ENCODE measurements around the gene DNAH11.

- TF ChIP-seq, protein P1, sequence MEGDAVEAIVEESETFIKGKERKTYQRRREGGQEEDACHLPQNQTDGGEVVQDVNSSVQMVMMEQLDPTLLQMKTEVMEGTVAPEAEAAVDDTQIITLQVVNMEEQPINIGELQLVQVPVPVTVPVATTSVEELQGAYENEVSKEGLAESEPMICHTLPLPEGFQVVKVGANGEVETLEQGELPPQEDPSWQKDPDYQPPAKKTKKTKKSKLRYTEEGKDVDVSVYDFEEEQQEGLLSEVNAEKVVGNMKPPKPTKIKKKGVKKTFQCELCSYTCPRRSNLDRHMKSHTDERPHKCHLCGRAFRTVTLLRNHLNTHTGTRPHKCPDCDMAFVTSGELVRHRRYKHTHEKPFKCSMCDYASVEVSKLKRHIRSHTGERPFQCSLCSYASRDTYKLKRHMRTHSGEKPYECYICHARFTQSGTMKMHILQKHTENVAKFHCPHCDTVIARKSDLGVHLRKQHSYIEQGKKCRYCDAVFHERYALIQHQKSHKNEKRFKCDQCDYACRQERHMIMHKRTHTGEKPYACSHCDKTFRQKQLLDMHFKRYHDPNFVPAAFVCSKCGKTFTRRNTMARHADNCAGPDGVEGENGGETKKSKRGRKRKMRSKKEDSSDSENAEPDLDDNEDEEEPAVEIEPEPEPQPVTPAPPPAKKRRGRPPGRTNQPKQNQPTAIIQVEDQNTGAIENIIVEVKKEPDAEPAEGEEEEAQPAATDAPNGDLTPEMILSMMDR (conservative IDR thresholded peaks at IDR 0.05 in 1 of 2, IDR thresholded peaks at IDR 0.05 in 1 of 2; ENCODE audit: low read depth in 1 of 2, low read length in 2 of 2), result no peak
- TF ChIP-seq EZH2 (IDR thresholded peaks at IDR 0.05; ENCODE audit: low read length, missing control alignments), result no peak
Measured at GRCh38 chr7:21911341-21911875, 368.6 kb downstream of the DNAH11 start.

All from fibroblast of lung (primary cell).